SK-N-SH (cell line): ENCODE data around the gene FLYWCH1. TPM values are rescaled to one million over a fixed set of nuclear protein-coding genes. Genes with fewer than 3 reads are reported as not detected.

ENCODE experiments used
- CTCF ChIA-PET: fragments of 300-600, 350-600 bp; formaldehyde crosslinking; extraction: SDS; loops from one replicate; lab custom pipeline; 2021; lab: Yijun Ruan, JAX
- POLR2A ChIA-PET: fragments of 350-600 bp; sonication (Branson Sonifier 250); formaldehyde crosslinking; extraction: SDS; loops from one replicate; lab custom pipeline; 2020; ENCODE audit warnings: antibody characterized with exemption, inconsistent platforms; lab: Yijun Ruan, JAX
- DNase-seq: peaks from one replicate; pipeline ENCODE4 v3.0.0; 2012
- H2AFZ ChIP-seq: fragments of 200-600 bp; sonication (generic); 2 replicates; pipeline ENCODE4 v1.8.1; 2016; ENCODE audit warnings: antibody characterized with exemption, mild to moderate bottlenecking, low read depth
- H3F3A ChIP-seq: fragments of 200-600 bp; sonication (generic); replicated peaks from 2 replicates; pipeline ENCODE3; 2016; ENCODE audit warnings: antibody characterized with exemption, mild to moderate bottlenecking; ENCODE audit not compliant: insufficient read depth
- H3K27ac ChIP-seq, 2 experiments: fragments of 200-500 bp in 1 of 2; fragments of 200-600 bp in 1 of 2; sonication (Bioruptor generic) in 1 of 2; sonication (generic), shearing (Covaris generic) in 1 of 2; 2 replicates each; pipeline versions ENCODE4 v1.5.1 to v1.6.1; 2014 to 2016; ENCODE audit warnings: low read depth in 2 of 2, inconsistent platforms in 1 of 2, low read length in 1 of 2, mild to moderate bottlenecking in 1 of 2, mixed read lengths in 1 of 2
- H3K27me3 ChIP-seq: fragments of 200-600 bp; sonication (generic), shearing (Covaris generic); 2 replicates; pipeline ENCODE4 v1.6.1; 2016; ENCODE audit warnings: mixed run types; ENCODE audit not compliant: insufficient read depth
- H3K36me3 ChIP-seq, 2 experiments: fragments of 200-500 bp in 1 of 2; fragments of 200-600 bp in 1 of 2; sonication (Bioruptor generic) in 1 of 2; sonication (generic) in 1 of 2; replicated peaks in 1 of 2; 2 replicates each; pipeline versions ENCODE3 to v1.5.1; 2014 to 2016; ENCODE audit warnings: low read length in 1 of 2, mild to moderate bottlenecking in 1 of 2; ENCODE audit not compliant: insufficient read depth in 2 of 2, control insufficient read depth in 1 of 2
- H3K4me1 ChIP-seq, 2 experiments: fragments of 200-500 bp in 1 of 2; fragments of 200-600 bp in 1 of 2; sonication (Bioruptor generic) in 1 of 2; sonication (generic), shearing (Covaris generic) in 1 of 2; 2 replicates each; pipeline versions ENCODE4 v1.5.1 to v1.6.1; 2014 to 2016; ENCODE audit warnings: low read depth in 1 of 2, low read length in 1 of 2, mixed run types in 1 of 2; ENCODE audit not compliant: insufficient read depth in 2 of 2, control insufficient read depth in 1 of 2
- H3K4me2 ChIP-seq: fragments of 200-600 bp; sonication (generic), shearing (Covaris generic); 2 replicates; pipeline ENCODE4 v1.6.1; 2017; ENCODE audit warnings: mixed run types
- H3K4me3 ChIP-seq, 2 experiments: fragments of 200-500 bp in 1 of 2; fragments of 200-600 bp in 1 of 2; sonication (Bioruptor generic) in 1 of 2; sonication (generic), shearing (Covaris generic) in 1 of 2; 2 replicates each; pipeline versions ENCODE4 v1.5.1 to v1.8.1; 2014 to 2016; ENCODE audit warnings: low read depth in 2 of 2, inconsistent platforms in 1 of 2, low read length in 1 of 2, mild to moderate bottlenecking in 1 of 2, mixed read lengths in 1 of 2, moderate library complexity in 1 of 2
- H3K79me2 ChIP-seq: fragments of 200-600 bp; sonication (generic); 2 replicates; pipeline ENCODE4 v1.8.1; 2017; ENCODE audit warnings: mild to moderate bottlenecking; ENCODE audit not compliant: insufficient read depth
- H3K9ac ChIP-seq: fragments of 200-600 bp; sonication (generic); 2 replicates; pipeline ENCODE4 v1.6.1; 2017; ENCODE audit warnings: mixed run types
- H3K9me2 ChIP-seq: fragments of 200-600 bp; sonication (generic); 2 replicates; pipeline ENCODE4 v1.6.1; 2017; ENCODE audit warnings: mixed run types
- H3K9me3 ChIP-seq: fragments of 200-600 bp; sonication (generic); 2 replicates; pipeline ENCODE4 v1.6.1; 2017; ENCODE audit warnings: mixed run types, mild to moderate bottlenecking, moderate library complexity
- H4K20me1 ChIP-seq: fragments of 200-600 bp; sonication (generic); 2 replicates; pipeline ENCODE4 v1.6.1; 2017; ENCODE audit warnings: mild to moderate bottlenecking, mixed run types; ENCODE audit not compliant: insufficient read depth
- CHD2 ChIP-seq: fragments of 150-350 bp; IDR thresholded peaks from 2 replicates; pipeline ENCODE4 v1.6.1; 2018; ENCODE audit warnings: low read length; ENCODE audit not compliant: partially characterized antibody
- ELF1 ChIP-seq: IDR thresholded peaks from 2 replicates; pipeline ENCODE4 v1.4.0; 2012
- EZH2phosphoT487 ChIP-seq: fragments of 200-600 bp; sonication (generic); IDR thresholded peaks from 2 replicates; pipeline ENCODE4 v1.6.1; 2017; ENCODE audit warnings: low read depth, mixed run types, mild to moderate bottlenecking, antibody characterized with exemption, moderate library complexity, borderline replicate concordance
- FOXJ3 ChIP-seq: sonication (generic); formaldehyde crosslinking; IDR thresholded peaks from 2 replicates; pipeline ENCODE4 v1.5.1; 2020; ENCODE audit warnings: mild to moderate bottlenecking, missing genetic modification reagents
- GATA2 ChIP-seq: sonication (generic); formaldehyde crosslinking; IDR thresholded peaks from 2 replicates; pipeline ENCODE4 v1.5.0; 2020; ENCODE audit warnings: mild to moderate bottlenecking, missing genetic modification reagents
- IRF3 ChIP-seq: fragments of 150-350 bp; IDR thresholded peaks from 2 replicates; pipeline ENCODE4 v1.6.1; 2016; ENCODE audit warnings: mild to moderate bottlenecking, low read depth, low read length
- MAX ChIP-seq: IDR thresholded peaks from 2 replicates; pipeline ENCODE4 v1.4.0; 2012; ENCODE audit warnings: low read depth
- MEF2A ChIP-seq: IDR thresholded peaks from 2 replicates; pipeline ENCODE4 v1.4.0; 2012; ENCODE audit warnings: low read depth, borderline replicate concordance
- MXI1 ChIP-seq: IDR thresholded peaks from 2 replicates; pipeline ENCODE4 v1.6.1; 2012; ENCODE audit warnings: mild to moderate bottlenecking, low read depth, low read length, improper control_type of control experiment
- NFIC ChIP-seq: IDR thresholded peaks from 2 replicates; pipeline ENCODE4 v1.4.0; 2012; ENCODE audit warnings: borderline replicate concordance
- PBX3 ChIP-seq: IDR thresholded peaks from 2 replicates; pipeline ENCODE4; 2012
- RAD21 ChIP-seq: IDR thresholded peaks from 2 replicates; pipeline ENCODE4 v1.6.1; 2012; ENCODE audit warnings: mild to moderate bottlenecking, low read length
- RCOR1 ChIP-seq: fragments of 150-350 bp; IDR thresholded peaks from 2 replicates; pipeline ENCODE4 v1.6.1; 2017; ENCODE audit warnings: antibody characterized with exemption, low read length
- REST ChIP-seq: IDR thresholded peaks from 2 replicates; pipeline ENCODE4 v1.6.1; 2012; ENCODE audit warnings: mild to moderate bottlenecking, low read depth, low read length, moderate library complexity
- RFX5 ChIP-seq: IDR thresholded peaks from 2 replicates; pipeline ENCODE4 v1.6.1; 2012; ENCODE audit warnings: mild to moderate bottlenecking, improper control_type of control experiment, low read length
- SMC3 ChIP-seq: IDR thresholded peaks from 2 replicates; pipeline ENCODE4 v1.6.1; 2012; ENCODE audit warnings: low read depth, low read length, improper control_type of control experiment
- TEAD4 ChIP-seq: IDR thresholded peaks from 2 replicates; pipeline ENCODE4 v1.4.0; 2012; ENCODE audit warnings: mild to moderate bottlenecking, borderline replicate concordance; ENCODE audit not compliant: insufficient read depth
- USF1 ChIP-seq: IDR thresholded peaks from 2 replicates; pipeline ENCODE4 v1.4.0; 2012; ENCODE audit warnings: low read depth, borderline replicate concordance
- YY1 ChIP-seq: IDR thresholded peaks from 2 replicates; pipeline ENCODE4 v1.4.0; 2012; ENCODE audit warnings: low read depth, mild to moderate bottlenecking
- ZBTB33 ChIP-seq: IDR thresholded peaks from 2 replicates; pipeline ENCODE4 v1.4.0; 2012; ENCODE audit warnings: low read depth, borderline replicate concordance
- WGBS: methylation state at CpG from one replicate; pipeline ENCODE4 v1.1.6; 2017; ENCODE audit warnings: low lambda C conversion rate; 5-methylcytosine and 5-hydroxymethylcytosine counted together
- polyA plus RNA-seq, 3 experiments: library from polyadenylated mRNA; depleted of rRNA; stranded (reverse); fragments of >200 nt; gene quantifications; 2 replicates each; pipeline ENCODE4 v1.2.3, GENCODE V29; 2012

Gene FLYWCH1
- polyA plus RNA-seq, 1 of the 3 experiments (the other 2 are of a cell fraction) = 30.1 TPM

GRCh38 chr16:2915196-2915929 lies 3.6 kb downstream of the FLYWCH1 start (continued):
- no peak for TF ChIP-seq TEAD4
- no peak for TF ChIP-seq FOXJ3 (CRISPR knock-in tag)
- no peak for TF ChIP-seq RCOR1

- Histone ChIP-seq H3K9me3 (no peaks in the 10 kb centered on the region), H3K79me2 (peaks cover 24% of the 10 kb centered on the region; the same call in 1 of the 2 replicates), H3F3A (peaks cover 27% of the 10 kb centered on the region), H3K27ac (peak overlapping the region in 1 of 2 experiments; percentile 46; a peak in 2 of 4 replicates), H4K20me1 (no peaks in the 10 kb centered on the region), H3K9ac (no peak overlapping the region), H3K36me3 (peaks cover 5 to 32% of the 10 kb centered on the region in 2 experiments), H2AFZ (no peak overlapping the region), H3K9me2 (no peaks in the 10 kb centered on the region), H3K4me2 (no peak overlapping the region), H3K4me1 (peaks cover 0 to 17% of the 10 kb centered on the region in 2 experiments; a peak in 3 of 4 replicates), H3K4me3 (peak overlapping the region in 1 of 2 experiments; percentile 38; a peak in 1 of 4 replicates), H3K27me3 (no peaks in the 10 kb centered on the region)
- peak; percentile 84 for DNase-seq
- 21% methylated on average over 13 of the region's 13 CpGs for WGBS
- CTCF ChIA-PET = interaction anchor here (0.6 to 4.3 kb wide), 29 partner anchors 8 to 413 kb away, joined by 3 to 25 read pairs (median 4); partner anchors contain the start of genes FLYWCH1 and ZG16B
- POLR2A ChIA-PET = interaction anchor here (0.7 to 0.9 kb wide), 2 partner anchors 14 to 220 kb away, joined by 3 read pairs; no protein-coding TSS in a partner anchor
- no peak for TF ChIP-seq EZH2phosphoT487
- no peak for TF ChIP-seq ELF1
- TF ChIP-seq PBX3 = no peak
- no peak for TF ChIP-seq IRF3
- no peak for TF ChIP-seq REST
- no peak for TF ChIP-seq ZBTB33
- peak; percentile 59 for TF ChIP-seq SMC3
- TF ChIP-seq RAD21 = peak; percentile 86
- TF ChIP-seq TEAD4 = no peak
- TF ChIP-seq RFX5 = no peak
- TF ChIP-seq CHD2 = no peak
- TF ChIP-seq MAX = no peak
- no peak for TF ChIP-seq GATA2 (CRISPR knock-in tag)
- TF ChIP-seq USF1 = peak; percentile 80; the same call in 1 of the 2 replicates
- no peak for TF ChIP-seq MXI1
- TF ChIP-seq MEF2A = no peak
- no peak for TF ChIP-seq NFIC
- TF ChIP-seq YY1 = no peak
These were observed 8.0 kb downstream of the FLYWCH1 start for GRCh38 chr16:2919511-2920255.
